NCI-H345 treated with DMSO at 0.1 percent for 48 hours (cell line): ENCODE results near the gene HES5.
"Not testable (repeated sequence)": the region's sequence is repeated elsewhere in the genome, so short reads cannot be mapped to it uniquely, and the experiment has no call there.

Experiments
- DNase-seq: peaks from one replicate; lab custom pipeline; 2025; ENCODE audit not compliant: unreplicated experiment; lab: John Stamatoyannopoulos, UW

HES5 gene, protein sequence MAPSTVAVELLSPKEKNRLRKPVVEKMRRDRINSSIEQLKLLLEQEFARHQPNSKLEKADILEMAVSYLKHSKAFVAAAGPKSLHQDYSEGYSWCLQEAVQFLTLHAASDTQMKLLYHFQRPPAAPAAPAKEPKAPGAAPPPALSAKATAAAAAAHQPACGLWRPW

DNA sequence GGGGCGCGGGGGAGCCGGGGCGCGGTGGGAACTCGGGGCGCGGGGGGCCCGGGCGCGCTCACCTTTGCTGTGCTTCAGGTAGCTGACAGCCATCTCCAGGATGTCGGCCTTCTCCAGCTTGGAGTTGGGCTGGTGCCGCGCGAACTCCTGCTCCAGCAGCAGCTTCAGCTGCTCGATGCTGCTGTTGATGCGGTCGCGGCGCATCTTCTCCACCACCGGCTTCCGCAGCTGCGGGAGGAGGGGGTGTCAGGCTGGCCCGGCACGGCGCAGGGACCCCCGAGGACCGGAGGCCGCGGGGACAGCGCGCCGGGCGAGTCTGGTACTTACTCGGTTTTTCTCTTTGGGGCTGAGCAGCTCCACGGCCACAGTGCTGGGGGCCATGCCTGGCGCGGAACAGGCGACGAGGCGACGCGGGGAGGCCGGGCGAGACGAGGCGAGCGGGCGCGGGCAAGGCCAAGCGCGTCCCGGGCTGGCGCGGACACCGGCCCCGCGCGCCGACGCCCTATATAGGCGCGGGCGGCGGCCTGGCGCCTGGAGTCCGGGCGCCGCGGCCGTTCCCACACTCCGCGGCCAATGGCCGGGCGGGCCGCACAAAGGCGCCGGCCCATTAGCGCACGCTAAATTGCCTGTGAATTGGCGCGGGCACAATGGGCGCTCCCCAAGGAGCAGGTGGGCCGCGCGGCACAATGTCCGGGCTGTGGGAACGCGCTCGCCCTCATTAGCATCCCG is at the start of gene HES5:
HES5 (minus strand) TSS at position 480 of the 729 bp plus-strand sequence; CDS start at position 381, 99 bp downstream.
- DNase-seq: peak; percentile 24

DNA sequence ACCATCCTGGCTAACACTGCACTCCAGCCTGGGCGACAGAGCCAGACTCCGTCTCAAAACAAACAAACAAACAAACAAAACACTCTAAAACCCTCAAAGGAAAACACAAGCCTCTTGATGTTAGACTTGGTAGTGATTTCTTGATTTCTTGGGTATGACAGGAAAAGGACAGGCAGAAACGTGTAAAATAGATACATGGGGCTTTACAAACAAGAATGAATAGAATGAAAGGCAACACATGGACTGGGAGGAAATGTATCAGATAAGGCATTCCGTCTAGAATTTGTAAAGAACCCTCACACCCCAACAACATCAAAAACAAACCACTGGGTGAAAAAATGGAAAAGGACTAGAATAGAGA is 48.7 kb upstream of the HES5 start:
- no peak for DNase-seq

- not testable (repeated sequence) for DNase-seq
Observed at GRCh38 chr1:2577565-2578075, 47.6 kb upstream of the HES5 start.

DNA sequence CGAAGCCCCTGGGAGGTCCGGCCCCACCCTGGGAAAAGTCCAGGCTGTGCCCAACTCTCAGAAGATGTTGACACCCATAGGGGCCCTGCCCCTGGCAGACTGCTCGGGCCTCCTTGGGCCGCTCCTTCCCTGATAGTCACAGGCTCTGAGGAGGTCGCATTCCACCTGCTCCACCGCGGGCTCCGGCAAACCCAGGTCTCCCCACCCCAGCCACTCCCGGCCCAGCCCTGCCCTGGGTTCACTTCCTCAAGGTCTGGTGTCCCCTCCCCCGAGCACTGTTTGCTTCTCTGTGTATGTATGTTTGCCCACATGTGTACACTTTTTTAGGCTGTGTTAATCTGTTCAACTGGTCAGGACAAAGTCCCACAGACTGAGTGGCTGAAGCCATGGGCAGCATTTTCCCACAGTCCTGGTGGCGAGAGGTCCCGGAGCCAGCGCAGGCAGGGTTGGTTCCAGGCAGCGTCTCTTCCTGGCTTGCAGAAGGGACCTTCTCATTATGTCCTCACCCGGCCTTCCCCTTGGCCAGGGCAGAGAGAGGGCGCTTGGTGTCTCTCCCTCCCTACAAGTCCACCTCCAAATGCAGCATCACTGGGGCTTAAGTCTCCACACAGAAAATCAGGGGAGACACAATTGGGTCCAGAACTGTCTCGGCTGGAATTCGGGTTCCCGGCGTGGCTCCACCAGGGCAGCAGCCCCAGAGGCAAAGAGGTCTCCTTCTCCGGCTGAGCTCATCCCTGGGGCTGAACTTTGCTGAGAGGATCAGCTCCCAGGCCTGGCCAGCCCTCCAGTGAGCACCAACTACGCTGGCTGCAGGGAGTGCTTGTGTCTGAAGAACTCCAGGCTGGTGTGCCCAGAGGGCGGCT is 46.0 kb upstream of the HES5 start:
- DNase-seq: no peak

- no peak for DNase-seq
Observed at GRCh38 chr1:2574350-2574749, 44.3 kb upstream of the HES5 start.

DNA sequence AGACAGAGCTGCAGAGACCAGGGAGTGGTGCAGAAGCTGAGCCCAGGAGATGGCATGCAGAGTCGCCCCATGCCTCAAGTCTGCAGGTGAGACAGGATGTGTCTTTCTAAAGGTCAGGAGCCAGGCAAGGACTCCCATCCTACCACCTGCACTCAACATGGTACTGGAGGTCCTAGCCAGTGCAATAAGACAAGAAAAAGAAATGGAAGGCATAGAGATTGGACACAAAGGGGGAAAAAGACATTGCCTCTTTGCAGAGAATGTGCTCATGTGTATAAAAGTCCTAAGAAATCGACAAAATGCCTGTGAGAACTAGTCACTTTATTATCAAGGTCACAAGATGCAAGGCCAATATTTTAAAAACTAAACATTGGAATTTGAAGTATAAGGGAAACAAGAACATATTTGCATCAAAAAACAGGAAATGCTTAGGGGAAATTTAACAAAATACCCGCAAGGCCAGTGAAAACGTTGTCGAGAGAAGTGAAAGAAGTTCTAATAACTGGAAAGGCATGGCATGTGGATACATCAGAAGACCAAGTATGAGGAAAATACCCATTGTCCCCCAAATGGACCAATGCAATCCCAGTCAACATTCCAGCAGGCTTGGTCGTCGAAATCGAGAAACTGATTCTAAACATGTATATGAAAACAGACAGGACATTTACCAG is 43.3 kb upstream of the HES5 start:
- DNase-seq: no peak

DNA sequence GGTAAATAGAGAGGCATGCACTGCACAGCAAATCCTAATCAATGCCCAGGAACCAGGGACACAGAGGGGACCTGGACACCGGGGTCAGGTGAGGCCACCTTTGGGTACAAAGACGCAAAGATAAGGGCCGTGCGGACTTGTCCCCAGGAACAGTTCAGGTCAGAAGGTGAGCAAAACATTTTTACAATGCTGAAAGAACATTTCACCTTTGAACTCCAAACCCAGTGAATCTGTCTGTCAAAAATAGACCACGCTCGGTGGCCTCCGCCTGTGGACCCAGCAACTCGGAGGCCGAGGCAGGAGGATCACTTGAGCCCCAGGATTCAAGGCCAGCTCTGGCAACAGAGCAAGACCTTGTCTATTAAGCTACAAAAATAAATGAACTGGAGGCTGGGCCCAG is 41.3 kb upstream of the HES5 start:
- DNase-seq: no peak

- no peak for DNase-seq
Observed at GRCh38 chr1:2570332-2570731, 40.3 kb upstream of the HES5 start.

GRCh38 chr1:2569703-2570102 is 39.6 kb upstream of the HES5 start:
- DNase-seq: not testable (repeated sequence)

- DNase-seq: no peak
Observed at GRCh38 chr1:2569060-2569459, 39.0 kb upstream of the HES5 start.

DNA sequence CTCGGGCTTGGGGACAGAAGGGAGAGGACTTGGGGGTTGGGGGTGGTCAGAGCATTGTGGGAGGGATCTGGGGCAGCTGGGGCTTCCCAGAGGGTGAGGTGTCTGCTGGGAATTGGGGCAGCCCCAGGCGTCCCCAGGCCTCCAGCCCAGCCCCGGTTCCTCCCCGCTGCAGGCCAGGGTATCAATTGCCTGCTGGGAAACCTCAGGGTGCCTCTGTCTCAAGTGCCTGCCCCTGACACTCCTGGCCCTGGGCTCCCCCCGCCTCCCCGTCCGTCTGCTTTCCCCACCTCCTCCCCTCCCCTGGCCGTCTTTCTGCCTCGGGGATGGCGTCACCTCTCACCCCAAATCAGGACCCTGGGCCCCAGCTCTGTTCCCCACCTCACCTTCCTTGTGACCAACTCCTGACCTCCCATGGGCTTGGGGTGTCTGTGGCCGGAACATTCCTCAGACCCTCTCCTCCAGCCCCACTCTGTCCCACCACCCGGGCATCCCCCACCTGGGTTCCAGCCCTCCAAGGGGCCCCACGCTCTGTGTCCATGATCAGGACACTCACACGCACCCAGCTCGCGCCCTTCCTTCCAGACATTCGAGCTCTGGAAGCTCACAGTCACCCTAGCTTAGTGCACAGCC is 38.2 kb upstream of the HES5 start:
- DNase-seq: not testable (repeated sequence)

DNA sequence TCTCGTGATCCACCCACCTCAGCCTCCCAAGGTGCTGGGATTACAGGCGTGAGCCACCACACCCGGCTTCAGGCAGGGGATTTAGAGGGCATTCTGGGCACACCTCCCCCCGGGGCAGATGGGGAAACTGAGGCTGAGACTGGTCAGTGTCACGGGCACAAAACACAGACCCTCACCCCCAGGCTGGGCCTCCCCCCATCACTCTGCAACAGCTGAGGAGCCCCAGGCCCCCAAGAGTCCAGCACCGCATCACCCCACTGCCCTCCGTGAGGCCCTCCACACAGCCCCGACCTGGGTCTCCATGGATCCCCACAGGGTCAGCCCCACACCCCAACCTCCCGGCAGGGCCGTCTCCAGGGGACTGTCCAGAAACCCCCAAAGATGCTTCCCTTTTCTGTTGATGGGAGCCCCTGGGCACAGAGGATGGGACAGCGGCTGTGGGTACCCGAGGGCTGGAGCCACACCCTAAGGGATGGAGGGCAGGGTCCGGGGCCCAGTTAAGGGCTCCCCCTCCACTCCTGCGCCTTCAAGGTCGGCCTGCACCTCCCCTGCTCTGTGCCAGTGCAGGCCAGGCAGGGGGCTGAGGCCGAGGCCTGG is 37.1 kb upstream of the HES5 start:
- no peak for DNase-seq

GRCh38 chr1:2566101-2567045 is 36.3 kb upstream of the HES5 start:
- DNase-seq: no peak

- DNase-seq: peak; percentile 52
Observed at GRCh38 chr1:2564815-2565374, 34.8 kb upstream of the HES5 start.

- DNase-seq: no peak
Observed at GRCh38 chr1:2564006-2564814, 34.1 kb upstream of the HES5 start.

DNA sequence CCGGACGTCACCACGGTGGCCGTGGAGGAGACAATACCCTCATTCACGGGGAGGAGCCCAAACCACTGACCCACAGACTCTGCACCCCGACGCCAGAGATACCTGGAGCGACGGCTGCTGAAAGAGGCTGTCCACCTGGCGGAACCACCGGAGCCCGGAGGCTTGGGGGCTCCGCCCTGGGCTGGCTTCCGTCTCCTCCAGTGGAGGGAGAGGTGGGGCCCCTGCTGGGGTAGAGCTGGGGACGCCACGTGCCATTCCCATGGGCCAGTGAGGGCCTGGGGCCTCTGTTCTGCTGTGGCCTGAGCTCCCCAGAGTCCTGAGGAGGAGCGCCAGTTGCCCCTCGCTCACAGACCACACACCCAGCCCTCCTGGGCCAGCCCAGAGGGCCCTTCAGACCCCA is 33.1 kb upstream of the HES5 start:
- DNase-seq: no peak

GRCh38 chr1:2561898-2562895 is 32.1 kb upstream of the HES5 start:
- DNase-seq: no peak
